Activated CD8-positive, alpha-beta memory T cell treated with anti-CD3 and anti-CD28 coated beads, Interleukin-2, amount 50 U/mL, for 1 hour (primary cell): ENCODE data around the gene ANK3.

ENCODE experiments used
- DNase-seq: peaks from one replicate; pipeline ENCODE4 v3.0.0-alpha.2; 2020; ENCODE audit errors: extremely low read depth

The ANK3 gene

DNA sequence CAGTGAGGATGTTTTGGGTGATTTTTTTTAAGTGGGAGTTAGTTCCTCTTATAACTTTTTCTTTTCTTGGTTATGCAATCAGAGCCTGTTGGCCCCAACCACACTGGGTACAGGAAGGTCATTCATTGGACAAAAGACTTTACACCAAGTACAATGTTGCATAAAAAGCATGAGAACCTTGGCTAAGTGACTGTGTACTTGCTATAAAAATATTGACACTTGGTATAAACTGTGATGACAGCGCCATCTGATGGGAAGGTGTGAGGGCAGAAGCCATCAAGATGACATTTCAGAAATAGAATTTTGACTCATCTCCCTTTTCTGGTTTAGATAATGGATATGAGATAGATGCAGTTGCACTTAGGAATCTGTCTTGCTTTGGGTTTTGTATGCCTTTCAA, 357.0 kb downstream of the ANK3 start:
- no peak for DNase-seq

DNA sequence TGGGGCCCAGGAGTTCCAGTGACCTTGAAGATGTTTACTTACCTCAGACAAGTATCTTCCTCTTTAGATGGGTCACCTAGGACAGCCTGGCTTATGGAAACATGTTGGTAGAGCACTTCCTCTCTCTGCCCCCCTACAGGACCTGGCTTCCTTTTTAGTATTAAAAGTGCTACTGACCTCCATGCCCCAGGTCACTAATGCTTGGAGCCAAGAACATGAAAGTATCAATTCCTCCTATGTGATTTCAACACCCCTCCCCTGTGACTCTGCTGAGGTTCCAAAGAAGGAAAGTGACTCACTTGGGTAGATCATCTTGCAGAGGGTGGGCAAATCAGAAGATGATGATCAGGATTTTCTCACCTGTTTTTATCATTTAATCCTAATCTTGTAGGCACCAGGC, 358.0 kb downstream of the ANK3 start:
- DNase-seq: no peak

DNA sequence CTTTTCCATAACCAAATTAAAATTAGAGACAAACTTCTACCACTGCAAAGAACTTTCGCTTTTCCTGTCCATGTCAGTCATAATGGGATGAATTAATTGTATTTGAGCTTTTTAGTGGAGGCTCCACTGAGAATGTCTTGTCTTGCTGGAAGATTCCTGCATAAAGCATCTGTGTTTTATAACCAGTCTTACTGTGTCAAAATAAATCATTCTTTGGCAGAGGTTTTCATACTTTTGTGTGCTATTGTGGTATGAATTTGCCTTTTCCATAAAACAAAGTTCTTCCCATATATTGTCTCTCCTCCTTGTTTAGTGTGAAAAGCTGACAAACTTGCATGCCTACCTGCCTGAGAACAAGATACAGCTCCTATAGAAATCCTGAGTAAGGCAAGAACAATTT, 358.5 kb downstream of the ANK3 start:
- DNase-seq: no peak

DNA sequence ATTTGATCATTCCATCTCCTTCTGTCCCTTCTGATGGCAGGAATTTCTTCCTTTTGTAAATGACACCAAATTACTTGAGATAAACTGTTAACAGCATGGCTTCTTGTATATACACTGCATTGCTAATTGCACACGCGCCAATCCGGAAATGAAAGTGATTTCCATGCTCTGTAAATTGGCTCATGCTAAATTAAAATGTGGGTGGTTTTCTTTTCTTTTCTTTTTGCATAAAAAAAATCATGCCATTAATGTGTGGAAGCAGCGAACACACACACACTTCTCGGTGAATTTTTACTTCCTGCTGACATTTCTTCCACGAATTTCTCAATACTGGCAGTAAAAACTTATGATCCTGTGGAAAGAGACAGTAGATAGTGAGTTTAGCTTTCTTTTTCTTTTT, 360.2 kb downstream of the ANK3 start:
- no peak for DNase-seq

DNA sequence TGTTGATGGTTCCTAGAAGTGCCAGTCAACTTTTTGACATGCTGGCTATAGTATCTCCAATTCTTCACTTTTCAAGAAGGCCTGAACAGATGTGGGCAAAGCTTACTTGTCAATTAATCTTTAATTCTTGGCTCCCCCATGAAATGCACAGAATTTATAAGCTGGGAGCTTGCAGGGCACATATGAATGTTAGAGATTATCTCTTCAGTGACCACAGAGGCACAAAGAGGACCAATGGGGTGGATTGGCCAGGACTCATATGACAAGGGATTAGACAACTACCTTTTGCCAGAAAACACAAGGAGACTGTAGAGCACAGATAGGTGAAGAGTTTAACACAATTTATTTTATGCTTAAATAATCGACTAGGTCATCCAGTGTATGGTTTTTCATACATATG, 361.6 kb downstream of the ANK3 start:
- DNase-seq: no peak

DNA sequence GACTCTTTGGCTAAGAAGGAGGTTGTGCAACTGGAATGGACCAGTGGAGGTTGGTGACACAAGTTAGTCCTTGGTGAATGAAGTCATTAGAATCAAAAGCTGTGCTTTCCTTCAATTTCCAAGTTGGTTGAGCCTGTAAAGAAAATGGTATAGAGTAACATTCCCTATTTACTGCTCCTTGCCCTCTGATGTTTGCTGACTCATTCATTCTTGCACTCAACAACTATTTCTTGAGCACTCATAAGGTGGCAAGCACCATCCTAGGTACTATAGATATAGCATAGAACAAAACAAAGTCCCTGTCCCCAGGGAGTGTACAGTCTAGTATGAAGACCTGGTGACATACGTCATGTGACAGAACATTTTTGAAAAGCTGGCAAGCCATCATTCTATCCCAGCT, 364.4 kb downstream of the ANK3 start:
- DNase-seq: no peak

DNA sequence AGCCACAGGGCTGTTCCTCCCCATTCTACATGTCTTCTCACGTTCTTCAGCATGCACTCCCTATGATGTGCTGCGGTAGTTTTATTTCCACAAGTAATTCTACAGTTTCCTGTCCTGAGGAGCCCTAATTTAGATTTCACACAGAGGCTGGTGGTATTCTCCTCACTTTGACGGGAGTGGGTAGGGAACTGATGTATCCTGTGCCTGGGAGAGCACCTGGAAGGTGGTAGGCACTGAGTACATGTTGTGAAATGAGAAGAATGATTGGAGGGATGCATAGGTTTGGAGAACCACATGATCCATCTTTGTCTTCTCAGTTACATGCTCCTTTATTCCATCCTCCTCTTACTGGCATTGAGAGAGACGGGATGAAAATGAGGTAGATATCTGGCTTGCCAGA, 365.2 kb downstream of the ANK3 start:
- DNase-seq: no peak

DNA sequence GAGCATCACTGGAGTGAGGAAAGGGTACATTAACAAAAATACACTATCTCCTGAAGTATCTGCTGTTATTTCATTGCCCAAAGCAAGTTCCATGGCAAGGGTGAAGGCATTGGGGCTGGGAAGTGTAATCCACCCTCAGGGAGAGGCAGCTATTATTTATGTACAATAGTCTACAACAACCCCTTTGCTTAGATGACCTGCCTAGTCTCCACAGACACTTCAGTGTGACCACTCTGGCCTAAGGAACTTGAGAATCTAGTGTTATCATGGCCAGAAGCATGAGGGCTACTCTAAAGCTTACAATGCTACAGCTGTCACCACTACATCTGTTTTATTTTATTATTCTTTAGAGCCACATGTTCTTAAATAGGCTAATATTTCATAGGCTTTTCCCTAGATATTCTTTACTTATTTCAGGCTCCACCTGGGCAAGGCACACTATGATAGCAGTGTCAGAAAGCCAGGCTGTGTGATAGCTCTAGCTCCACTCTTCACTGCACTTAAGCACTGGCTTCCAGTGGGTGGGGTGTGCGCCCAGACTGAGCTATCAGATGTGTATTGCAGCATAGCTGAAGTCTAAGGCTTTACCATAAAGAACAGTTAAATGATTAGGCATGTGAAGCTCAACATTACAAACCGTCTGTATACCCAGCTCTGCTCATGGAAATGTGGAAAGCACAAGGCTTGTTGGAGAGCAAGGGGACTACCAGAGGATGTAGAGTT, 366.4 kb downstream of the ANK3 start:
- no peak for DNase-seq

DNA sequence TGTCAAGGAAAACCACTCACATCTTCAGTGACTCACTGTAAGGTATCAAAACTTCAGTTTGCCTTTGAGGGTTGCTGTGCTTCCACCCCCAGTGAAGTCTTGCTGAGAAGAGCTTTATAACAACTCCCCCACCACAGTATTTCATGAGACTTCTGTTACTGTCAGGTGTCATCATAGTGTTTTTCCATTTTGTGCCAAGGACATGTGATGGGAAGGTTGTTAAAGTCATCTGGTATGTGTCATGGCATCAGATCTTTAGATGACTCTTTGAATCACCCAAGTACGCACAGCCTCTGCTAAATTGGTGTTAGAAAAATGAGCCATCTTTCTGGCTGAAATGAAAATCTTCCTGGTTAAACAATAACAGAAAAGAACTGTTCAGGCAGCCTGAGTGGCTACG, 368.3 kb downstream of the ANK3 start:
- no peak for DNase-seq

DNA sequence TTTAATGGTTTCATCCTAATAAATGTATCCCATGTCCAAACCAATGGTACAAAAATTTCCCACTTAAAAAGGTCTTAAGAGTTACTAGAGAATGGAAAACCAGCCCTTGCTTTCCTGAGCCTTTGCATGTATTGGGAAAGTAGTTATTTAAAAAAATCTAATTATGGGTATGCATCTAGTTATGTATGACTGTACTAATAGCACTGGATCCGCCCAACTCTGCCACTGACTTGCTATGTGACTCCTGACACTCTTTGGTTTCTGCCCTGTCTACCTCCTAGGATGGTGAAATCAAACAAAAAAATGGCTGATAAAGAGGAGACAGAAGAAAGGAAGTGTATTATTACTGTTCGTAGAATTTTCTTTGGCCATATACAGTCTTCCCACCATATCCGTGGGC, 372.9 kb downstream of the ANK3 start:
- DNase-seq: no peak

DNA sequence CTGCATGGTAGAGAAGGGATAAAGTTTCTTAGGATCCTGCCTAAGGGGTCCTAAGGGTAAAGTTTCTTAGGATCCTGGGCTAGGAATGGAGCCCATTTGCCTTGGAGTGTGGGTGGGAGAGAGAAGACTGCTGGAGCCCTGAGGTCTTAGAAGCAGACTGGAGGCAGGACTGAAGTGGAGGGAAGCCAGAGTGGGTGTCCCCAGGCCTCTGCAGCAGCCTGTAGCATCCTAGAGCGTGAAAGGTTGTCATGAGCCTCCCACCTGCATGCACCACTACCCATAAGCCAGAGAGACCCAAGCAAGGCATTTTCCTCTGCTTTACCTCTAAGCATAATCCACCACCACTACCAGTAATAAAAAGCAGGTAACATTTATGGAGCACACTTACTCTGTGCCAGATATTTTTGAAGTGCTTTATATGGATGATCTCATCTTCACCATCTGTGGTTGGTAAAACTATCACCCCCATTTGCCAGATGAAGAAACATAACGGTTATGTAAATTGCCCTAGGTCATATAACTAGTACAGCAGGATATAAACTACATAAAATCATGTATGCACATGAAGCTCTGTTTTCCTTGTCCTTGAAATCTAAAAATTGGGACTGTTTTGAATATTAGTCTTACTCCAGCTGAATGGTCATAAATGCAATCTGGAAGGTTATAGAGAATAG, 379.8 kb downstream of the ANK3 start:
- no peak for DNase-seq

DNA sequence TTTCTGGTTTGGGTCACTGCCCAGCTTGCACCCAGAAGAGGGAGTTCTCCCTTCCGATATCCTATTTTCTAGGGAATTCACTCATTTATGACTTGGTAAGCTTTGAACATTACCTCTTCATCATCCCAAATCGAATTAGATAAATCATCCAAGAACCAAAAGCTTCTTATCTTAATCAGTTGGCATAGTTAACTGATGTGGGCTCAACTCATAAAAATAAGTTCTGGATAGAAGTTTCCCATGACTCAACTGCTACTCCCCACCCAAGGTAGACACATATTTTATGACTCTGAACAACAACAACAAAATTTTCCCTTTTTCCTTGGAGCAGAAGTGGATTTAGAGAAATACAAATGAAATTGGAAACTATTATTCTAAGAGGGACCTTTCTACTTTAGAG, 380.4 kb downstream of the ANK3 start:
- no peak for DNase-seq

DNA sequence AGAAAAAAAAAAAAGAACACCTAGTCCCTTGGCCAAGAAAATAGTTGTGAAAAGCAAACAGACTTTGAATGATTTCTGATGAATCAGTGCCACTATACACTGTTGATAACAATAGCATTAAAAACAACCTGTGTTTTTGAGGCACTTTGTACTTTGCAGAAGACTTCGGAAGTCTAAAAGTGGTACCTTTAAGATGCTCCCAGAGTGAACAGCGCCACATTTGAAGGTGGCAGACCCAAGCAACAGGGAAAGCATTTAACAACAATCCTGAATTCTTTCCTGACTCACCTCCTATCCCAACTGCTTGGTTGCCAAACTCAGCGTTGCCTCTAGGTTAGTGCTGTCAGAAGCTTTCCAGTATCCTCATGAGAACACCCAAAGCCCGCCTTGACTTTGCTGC, 380.9 kb downstream of the ANK3 start:
- DNase-seq: no peak

DNA sequence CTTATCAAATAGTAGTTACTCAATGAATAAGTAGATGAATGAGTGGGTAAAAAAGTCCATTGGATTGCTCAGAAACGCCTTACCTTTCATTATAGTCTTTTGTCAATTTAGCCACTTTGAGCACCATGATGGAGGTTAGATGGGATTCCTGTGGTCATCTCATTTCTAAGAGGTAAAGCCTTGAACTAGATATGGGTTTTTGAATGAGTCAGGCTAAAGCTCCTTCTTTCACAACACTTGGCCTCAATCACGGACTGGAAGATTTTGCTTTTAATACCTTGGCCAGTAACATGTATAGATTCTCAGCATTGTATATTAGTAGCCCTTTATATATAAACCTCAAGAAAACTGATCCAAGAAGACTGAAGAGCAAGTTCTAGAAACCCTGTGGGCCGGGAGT, 383.6 kb downstream of the ANK3 start:
- no peak for DNase-seq

DNA sequence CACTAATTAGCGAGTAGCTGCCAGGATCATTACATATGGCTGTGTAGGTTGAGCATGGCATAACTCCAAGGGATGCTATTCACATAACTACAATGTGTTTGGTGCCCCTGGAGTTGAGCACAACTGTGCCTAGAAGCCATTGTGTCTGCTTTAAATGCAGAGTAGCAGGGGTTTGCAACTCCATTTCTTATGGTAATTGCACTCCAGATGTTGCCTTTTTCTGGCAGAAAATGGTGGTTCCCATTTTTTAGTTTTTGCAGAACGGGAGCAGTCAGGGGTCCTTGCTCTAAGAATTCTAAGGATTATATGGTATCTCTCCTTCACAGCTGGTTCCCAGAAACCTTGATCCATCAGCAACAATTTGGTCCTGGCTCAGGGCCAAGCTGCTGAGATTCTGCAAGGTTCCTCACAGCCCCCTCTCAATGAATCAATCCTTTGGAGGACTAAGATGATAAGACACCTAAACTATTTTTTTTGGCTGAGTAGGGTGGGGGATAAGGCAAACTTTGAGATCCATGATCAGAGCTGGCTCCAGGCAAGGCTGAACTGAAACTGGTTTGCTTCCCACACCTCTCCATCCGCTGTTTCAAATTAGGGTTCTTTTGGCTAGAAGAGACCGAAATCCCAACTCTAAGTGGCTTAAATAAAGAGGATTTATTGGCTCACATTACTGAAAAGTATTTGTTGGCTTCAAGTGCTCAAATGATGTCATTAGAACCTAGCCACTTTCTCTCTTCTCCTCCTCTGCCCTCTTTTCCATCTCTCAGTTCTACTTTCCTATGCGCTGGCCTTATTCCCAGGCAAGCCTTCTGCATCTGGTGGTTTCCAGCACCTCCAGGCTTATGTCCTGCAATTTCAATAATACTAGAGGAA, 385.8 kb downstream of the ANK3 start:
- DNase-seq: no peak

DNA sequence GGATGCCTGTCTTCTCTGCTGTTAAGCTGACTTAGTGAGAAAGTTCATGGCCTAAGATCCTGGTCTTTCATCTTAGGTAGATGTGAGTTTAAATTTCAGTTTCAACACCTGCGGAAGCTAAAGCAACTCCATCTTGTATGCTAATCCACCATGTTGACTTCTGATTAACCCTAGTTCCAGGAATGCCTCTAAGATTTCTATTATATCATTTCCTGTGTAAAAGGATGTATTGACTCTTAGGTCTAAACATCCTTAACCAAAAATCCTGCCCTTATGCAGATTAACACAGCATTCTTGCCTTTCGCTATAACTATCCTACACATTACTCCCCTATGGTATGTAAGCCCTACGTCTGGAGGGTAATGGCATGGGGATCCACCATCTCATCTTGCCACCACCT, 388.9 kb downstream of the ANK3 start:
- no peak for DNase-seq

DNA sequence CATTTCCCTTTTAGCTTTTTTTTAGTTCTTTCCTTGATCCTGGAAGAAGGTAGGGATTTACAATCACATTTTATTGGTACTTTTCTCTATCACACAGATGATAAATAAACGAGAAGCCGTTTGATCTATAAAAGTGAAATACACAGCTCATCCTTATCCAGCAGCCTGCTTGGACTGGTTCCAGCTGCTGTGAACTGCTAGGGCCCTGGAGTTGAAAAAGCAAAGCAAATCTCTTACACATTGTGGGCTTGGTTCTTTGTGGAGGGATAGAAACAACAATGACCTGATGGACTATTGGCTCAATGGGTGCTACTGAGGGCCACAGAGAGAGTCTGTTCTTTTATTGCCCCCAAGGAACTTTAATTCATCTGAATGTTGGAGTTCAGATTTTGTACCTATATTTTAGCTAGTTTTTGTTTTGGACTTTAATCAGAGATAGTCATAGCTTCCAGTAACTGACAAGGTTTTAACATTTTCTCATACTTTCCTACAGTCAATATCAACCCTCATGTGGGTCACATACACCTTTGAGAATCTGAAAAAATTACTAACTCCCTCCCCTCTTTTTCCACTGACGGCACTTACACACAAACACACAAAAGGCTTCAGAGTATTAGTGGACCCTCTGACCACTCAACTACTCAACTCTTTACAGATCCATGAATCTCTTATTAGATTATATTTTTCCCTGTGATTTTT, 391.7 kb downstream of the ANK3 start:
- no peak for DNase-seq

DNA sequence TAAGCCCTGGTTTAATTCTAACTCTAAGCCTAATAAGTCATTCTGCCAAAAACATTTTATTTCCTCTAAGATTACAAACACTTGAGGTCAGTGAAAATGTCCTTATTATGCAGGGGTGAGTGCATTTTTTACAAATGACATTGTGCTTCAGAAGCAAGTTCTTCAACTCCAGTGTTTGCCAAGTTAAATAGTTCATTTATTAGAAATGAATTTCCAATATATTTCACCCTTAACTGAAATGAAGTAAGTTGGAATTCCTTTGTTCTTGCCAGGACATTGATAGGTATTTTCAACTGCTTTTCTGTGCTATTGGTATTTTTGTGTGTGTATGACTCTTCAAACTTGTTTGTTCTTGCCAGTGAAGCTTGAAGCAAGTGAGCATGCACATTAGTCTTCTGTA, 393.8 kb downstream of the ANK3 start:
- no peak for DNase-seq

DNA sequence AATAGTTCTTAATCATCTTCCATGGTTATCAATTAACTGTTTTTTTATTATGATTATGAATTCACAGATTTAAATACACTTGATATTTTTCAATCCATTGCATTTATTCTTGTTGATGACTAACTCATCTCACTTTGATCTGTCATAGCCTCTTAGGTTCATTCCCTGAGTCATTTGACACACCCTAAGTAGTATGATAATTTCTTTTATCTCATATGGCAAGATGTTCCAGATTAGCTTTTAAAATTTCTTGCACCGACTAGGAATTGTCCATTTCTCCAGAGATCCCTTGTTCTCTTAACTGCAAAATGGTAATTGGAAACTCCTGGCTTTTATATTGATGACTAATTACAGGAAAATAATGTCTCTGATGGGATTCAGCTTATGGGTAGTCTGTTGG, 395.7 kb downstream of the ANK3 start:
- no peak for DNase-seq

DNA sequence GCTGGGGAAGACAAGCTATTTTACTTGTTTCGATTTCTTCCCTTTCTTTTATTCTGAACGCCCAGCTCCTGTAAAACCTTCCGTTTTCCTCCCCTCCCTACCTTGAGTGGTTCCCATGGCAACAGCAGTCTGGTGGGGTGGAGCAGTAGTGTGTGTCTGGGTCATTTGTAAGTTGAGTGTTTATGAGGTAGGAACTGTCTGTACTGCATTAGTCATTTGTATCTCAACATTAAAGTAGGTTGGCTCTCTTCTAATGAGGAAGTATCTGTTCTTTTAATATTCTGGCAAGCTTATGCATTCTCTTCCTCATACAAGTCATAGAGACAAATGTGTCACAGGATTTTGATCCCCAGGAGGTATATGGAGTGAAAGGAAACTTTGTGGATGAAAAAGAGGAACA, 398.0 kb downstream of the ANK3 start:
- no peak for DNase-seq

DNA sequence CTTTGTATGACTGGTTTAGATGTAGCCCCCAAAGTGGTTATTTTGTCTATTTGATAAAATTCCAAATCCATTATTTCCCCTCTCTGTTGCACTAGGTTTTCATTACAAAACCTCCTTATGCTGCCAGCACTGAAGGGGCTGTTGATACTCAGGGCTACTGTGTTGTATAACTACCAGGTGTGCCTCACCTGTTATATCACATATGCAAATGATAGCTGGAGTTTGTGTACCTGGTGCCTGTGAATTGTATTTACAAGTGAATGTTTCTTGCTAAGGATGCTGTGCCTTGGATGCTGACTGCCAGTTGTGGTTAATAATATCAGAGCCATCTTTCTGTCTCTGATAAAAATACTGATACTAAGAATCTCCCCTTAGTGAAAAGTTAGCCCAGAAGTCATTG, 398.6 kb downstream of the ANK3 start:
- no peak for DNase-seq

DNA sequence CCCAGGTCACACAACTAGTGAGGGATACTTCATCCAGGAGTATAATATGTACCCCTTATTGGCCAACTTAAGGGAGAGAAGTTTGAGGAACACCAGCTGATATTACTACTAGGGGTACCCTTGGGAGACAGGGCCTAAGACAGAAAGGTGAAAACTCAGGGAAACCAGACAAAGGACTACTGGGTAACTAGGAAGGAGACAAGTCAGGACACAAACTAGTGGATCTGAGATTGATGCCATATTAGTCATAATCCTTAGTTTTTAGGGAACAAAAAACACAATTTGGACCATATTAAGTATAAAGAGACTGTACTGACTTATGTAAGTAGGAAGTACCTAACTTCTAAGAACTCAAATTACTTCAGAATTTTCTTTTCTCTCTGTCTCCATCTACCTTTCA, 404.0 kb downstream of the ANK3 start:
- no peak for DNase-seq
